ENCODE data around the gene ZNRF3. TPM values are rescaled to one million over a fixed set of nuclear protein-coding genes. Genes with fewer than 3 reads are reported as not detected.

Gene ZNRF3
- total and polyA plus RNA-seq, 4 donors, result 3.5 to 10.2 (median 6.9) TPM

- ATAC-seq (ENCODE audit: insufficient read depth, low FRiP score), result peak; percentile 39
- Histone ChIP-seq H3K27me3 (ENCODE audit: control insufficient read depth in 3 of 3, insufficient read depth in 3 of 3, low read length in 2 of 3) (no peaks in the 10 kb centered on the region), H3K27ac (ENCODE audit: low read depth in 1 of 2, low read length in 1 of 2) (peak overlapping the region; percentile 47 to 82), H3K36me3 (ENCODE audit: control insufficient read depth in 4 of 4, insufficient read depth in 4 of 4, low read length in 4 of 4) (peaks cover 0 to 3% (median 0%) of the 10 kb centered on the region in 4 donors), H3K4me3 (no peak overlapping the region), H3K4me1 (ENCODE audit: control insufficient read depth in 5 of 5, insufficient read depth in 5 of 5, low read length in 5 of 5) (peaks cover 17 to 65% (median 45%) of the 10 kb centered on the region in 5 donors), H3K9me3 (ENCODE audit: control insufficient read depth in 4 of 4, insufficient read depth in 3 of 4, low read length in 3 of 4) (no peaks in the 10 kb centered on the region), H3K9ac (ENCODE audit: insufficient read depth in 1 of 2, low read length in 2 of 2) (peak overlapping the region; percentile 9 to 56)
- 32 to 55% methylated on average over 11 to 12 of the region's 12 CpGs for WGBS, 2 donors
- peak; percentile 83 to 90 (median 90) for DNase-seq
- TF ChIP-seq CTCF (IDR thresholded peaks at IDR 0.05; ENCODE audit: control extremely low read depth, extremely low read depth), result no peak
Observed at GRCh38 chr22:28917747-28918549, 34.6 kb downstream of the ZNRF3 start.

GRCh38 chr22:28918550-28919271 lies 35.3 kb downstream of the ZNRF3 start:
- Histone ChIP-seq H3K9me3 (ENCODE audit: control insufficient read depth in 4 of 4, insufficient read depth in 3 of 4, low read length in 3 of 4) (no peaks in the 10 kb centered on the region), H3K36me3 (ENCODE audit: control insufficient read depth in 4 of 4, insufficient read depth in 4 of 4, low read length in 4 of 4) (peaks cover 0 to 3% (median 0%) of the 10 kb centered on the region in 4 donors), H3K27me3 (ENCODE audit: control insufficient read depth in 3 of 3, insufficient read depth in 3 of 3, low read length in 2 of 3) (no peaks in the 10 kb centered on the region), H3K4me1 (ENCODE audit: control insufficient read depth in 5 of 5, insufficient read depth in 5 of 5, low read length in 5 of 5) (peaks cover 17 to 70% (median 49%) of the 10 kb centered on the region in 5 donors), H3K4me3 (no peak overlapping the region), H3K27ac (ENCODE audit: low read depth in 1 of 2, low read length in 1 of 2) (peak overlapping the region; percentile 47 to 82), H3K9ac (ENCODE audit: insufficient read depth in 1 of 2, low read length in 2 of 2) (peak overlapping the region in 1 of 2 donors; percentile 43)
- peak; percentile 23 to 62 (median 56) for DNase-seq
- WGBS, 2 donors, result 47 to 77% methylated on average over 6 of the region's 6 CpGs
- no peak for ATAC-seq (ENCODE audit: insufficient read depth, low FRiP score)
- no peak for TF ChIP-seq CTCF (IDR thresholded peaks at IDR 0.05; ENCODE audit: control extremely low read depth, extremely low read depth)

DNA sequence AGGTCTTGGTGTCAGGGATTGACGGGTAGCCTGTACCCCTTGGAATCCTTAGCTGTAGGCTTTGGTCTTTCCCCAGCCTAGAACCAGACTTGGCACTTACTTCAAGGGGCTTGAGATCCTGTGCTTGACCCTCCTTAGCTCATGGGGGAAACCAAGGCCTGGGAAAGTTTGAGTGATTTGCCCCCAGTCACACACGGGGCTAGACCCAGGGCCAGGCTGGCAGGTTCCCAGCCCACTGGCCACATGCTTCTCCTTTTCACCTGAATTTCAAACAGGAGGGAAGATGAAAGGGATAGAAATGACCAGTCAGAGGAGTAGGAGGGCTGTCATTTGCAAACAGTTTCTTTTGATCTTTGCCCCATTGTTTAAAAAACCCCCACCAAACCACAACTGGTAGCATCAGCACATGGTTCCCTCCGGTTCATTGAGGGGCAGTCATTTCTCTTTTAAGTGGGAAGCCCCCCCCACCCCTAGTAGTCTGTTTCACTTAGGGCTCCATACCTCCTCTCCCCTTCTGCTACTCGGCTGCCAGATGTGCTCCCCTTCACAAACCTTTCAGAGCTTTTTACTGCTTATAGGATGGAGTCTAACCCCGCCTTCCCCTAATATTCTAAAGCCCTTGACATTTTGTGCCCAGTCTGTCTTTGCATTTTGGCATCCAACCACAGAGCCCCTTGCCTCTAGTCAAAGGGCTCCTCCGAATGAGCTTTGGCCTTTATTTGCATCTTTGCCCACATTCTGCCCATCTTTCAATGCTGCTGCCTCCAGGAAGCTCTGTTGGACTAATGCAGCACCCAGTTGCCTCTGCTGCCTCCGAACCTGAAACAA lies 37.6 kb downstream of the ZNRF3 start:
- Histone ChIP-seq H3K4me1 (ENCODE audit: control insufficient read depth in 5 of 5, insufficient read depth in 5 of 5, low read length in 5 of 5) (peaks cover 17 to 73% (median 51%) of the 10 kb centered on the region in 5 donors), H3K27me3 (ENCODE audit: control insufficient read depth in 3 of 3, insufficient read depth in 3 of 3, low read length in 2 of 3) (no peaks in the 10 kb centered on the region), H3K9ac (ENCODE audit: insufficient read depth in 1 of 2, low read length in 2 of 2) (no peak overlapping the region), H3K4me3 (no peak overlapping the region), H3K27ac (ENCODE audit: low read depth in 1 of 2, low read length in 1 of 2) (no peak overlapping the region), H3K9me3 (ENCODE audit: control insufficient read depth in 4 of 4, insufficient read depth in 3 of 4, low read length in 3 of 4) (no peaks in the 10 kb centered on the region), H3K36me3 (ENCODE audit: control insufficient read depth in 4 of 4, insufficient read depth in 4 of 4, low read length in 4 of 4) (peaks cover 0 to 3% (median 0%) of the 10 kb centered on the region in 4 donors)
- no peak for TF ChIP-seq CTCF (IDR thresholded peaks at IDR 0.05; ENCODE audit: control extremely low read depth, extremely low read depth)
- ATAC-seq (ENCODE audit: insufficient read depth, low FRiP score) (no peak), DNase-seq (no peak)
- WGBS, 2 donors, result 72 to 78% methylated on average over 7 of the region's 7 CpGs

Measured in lung (tissue), 12 donors.